K562 (cell line): ENCODE results near the gene HJV. TPM values are rescaled to one million over a fixed set of nuclear protein-coding genes. Genes with fewer than 3 reads are reported as not detected.

Source experiments
- BRD9 ChIP-seq: fragments of 450-650 bp; IDR thresholded peaks from 2 replicates; pipeline ENCODE4 v1.6.1; 2018; ENCODE audit warnings: low read depth; ENCODE audit not compliant: partially characterized antibody
- SMARCA4 ChIP-seq: fragments of 450-650 bp; IDR thresholded peaks from 2 replicates; pipeline ENCODE4 v1.6.1; 2016
- STAG1 ChIP-seq: sonication (generic); formaldehyde crosslinking; IDR thresholded peaks from 2 replicates; pipeline ENCODE4 v1.5.0; 2020; ENCODE audit warnings: missing genetic modification reagents, borderline replicate concordance
- TAF9B ChIP-seq: fragments of 450-650 bp; IDR thresholded peaks from 2 replicates; pipeline ENCODE4 v1.6.1; 2018; ENCODE audit warnings: mild to moderate bottlenecking; ENCODE audit not compliant: partially characterized antibody
- polyA plus RNA-seq, 8 experiments: library from polyadenylated mRNA; depleted of rRNA in 4 of 8; stranded (reverse) in 5 of 8; unstranded in 3 of 8; fragments of >200 nt; fragmentation: Nextera tagmentation in 2 of 8; fragmentation: Illumina TruSeq in 1 of 8; extraction: Ambion mirVana in 2 of 8; extraction: Trizol in 1 of 8; gene quantifications; 2 replicates each; pipeline versions ENCODE4 v1.2.1 to v1.2.3, GENCODE V29; 2011 to 2014; ENCODE audit warnings: inconsistent platforms in 1 of 8, missing spikeins in 1 of 8
- total RNA-seq, 7 experiments: library from RNA; depleted of rRNA in 6 of 7; stranded (reverse); fragments of >200 nt in 6 of 7; fragmentation: Illumina TruSeq in 2 of 7; extraction: Trizol in 2 of 7; gene quantifications; 2 replicates each; pipeline versions ENCODE4 v1.2.1 to v1.2.3, GENCODE V29; 2011 to 2021; ENCODE audit warnings: low replicate concordance in 1 of 7
- TF ChIP-seq, protein P1 (sequence below): fragments of 450-650 bp; formaldehyde crosslinking; IDR thresholded peaks from 2 replicates; pipeline ENCODE4 v1.4.0; 2020; ENCODE audit warnings: mild to moderate bottlenecking, moderate library complexity
- TF ChIP-seq, protein P2 (sequence below), 2 experiments: fragments of 450-650 bp in 1 of 2; sonication (generic) in 1 of 2; formaldehyde crosslinking in 1 of 2; IDR thresholded peaks; 2 replicates each; pipeline versions ENCODE4 v1.7.1 to v1.9.0; 2016 to 2022; ENCODE audit warnings: inconsistent platforms in 1 of 2, mild to moderate bottlenecking in 1 of 2, missing genetic modification reagents in 1 of 2
- TF ChIP-seq, protein P3 (sequence below): fragments of 450-650 bp; formaldehyde crosslinking; IDR thresholded peaks from 2 replicates; pipeline ENCODE4 v1.4.0; 2020; ENCODE audit warnings: mild to moderate bottlenecking
- TF ChIP-seq, protein P4 (sequence below): IDR thresholded peaks from 2 replicates; pipeline ENCODE4 v1.6.1; 2012; ENCODE audit warnings: low read depth, low read length, improper control_type of control experiment, borderline replicate concordance

HJV gene
- total and polyA plus RNA-seq, 9 of the 15 experiments (the other 6 are each of a cell fraction or from before 2014, with no cell fraction given) = 1.0 to 6.6 (median 2.4) TPM

DNA sequence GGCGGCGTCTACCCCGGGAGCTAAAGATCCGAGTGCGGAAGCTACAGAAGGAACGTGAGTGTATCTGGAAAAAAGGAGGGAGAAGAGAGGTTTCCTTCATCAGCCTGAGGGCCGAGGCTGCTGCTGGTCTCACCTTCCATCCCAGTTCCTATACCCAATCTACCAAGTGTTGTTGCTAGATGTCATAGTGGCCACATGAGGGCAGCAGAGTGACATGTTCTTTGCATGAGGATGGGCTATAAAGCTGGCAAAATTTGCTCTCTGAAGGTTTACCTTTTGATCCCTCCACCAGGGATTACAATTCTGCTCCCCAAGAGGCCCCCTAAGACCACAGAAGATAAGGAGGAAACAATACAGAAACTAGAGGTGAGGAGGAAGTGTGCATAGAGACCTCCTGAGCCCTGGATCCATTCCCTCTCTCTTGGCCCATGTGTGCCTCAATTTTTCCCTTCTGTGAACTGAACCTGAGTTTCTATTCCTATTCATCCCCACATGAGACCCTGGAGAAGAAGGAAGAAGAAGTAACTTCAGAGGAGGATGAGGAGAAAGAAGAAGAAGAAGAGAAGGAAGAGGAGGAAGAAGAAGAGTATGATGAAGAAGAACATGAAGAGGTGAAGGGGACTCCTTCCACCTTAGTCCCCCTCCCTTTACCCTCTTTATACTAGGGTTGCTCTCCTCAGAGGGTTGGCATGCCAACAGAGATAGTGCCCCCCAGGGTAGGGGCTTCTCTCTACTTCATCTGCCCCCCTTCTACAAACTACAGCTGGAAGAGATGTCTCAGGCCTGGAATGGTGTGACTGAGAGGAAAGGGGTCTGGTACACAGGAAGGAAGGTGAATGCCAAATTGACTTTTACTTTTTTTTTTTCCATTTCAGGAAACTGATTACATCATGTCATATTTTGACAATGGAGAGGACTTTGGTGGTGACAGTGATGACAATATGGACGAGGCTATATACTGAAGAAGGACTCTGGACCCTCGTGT, 43.8 kb downstream of the HJV start (continued):
- TF ChIP-seq, protein P1, sequence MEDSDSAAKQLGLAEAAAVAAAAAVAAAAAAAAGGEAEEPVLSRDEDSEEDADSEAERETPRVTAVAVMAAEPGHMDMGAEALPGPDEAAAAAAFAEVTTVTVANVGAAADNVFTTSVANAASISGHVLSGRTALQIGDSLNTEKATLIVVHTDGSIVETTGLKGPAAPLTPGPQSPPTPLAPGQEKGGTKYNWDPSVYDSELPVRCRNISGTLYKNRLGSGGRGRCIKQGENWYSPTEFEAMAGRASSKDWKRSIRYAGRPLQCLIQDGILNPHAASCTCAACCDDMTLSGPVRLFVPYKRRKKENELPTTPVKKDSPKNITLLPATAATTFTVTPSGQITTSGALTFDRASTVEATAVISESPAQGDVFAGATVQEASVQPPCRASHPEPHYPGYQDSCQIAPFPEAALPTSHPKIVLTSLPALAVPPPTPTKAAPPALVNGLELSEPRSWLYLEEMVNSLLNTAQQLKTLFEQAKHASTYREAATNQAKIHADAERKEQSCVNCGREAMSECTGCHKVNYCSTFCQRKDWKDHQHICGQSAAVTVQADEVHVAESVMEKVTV (CRISPR knock-in tag) = peak; percentile 92
- TF ChIP-seq SMARCA4 (peak; percentile 60; the same call in 1 of the 2 replicates), TAF9B (no peak), STAG1 (peak; percentile 55; the same call in 1 of the 2 replicates), BRD9 (peak; percentile 94)
- TF ChIP-seq, protein P2, sequence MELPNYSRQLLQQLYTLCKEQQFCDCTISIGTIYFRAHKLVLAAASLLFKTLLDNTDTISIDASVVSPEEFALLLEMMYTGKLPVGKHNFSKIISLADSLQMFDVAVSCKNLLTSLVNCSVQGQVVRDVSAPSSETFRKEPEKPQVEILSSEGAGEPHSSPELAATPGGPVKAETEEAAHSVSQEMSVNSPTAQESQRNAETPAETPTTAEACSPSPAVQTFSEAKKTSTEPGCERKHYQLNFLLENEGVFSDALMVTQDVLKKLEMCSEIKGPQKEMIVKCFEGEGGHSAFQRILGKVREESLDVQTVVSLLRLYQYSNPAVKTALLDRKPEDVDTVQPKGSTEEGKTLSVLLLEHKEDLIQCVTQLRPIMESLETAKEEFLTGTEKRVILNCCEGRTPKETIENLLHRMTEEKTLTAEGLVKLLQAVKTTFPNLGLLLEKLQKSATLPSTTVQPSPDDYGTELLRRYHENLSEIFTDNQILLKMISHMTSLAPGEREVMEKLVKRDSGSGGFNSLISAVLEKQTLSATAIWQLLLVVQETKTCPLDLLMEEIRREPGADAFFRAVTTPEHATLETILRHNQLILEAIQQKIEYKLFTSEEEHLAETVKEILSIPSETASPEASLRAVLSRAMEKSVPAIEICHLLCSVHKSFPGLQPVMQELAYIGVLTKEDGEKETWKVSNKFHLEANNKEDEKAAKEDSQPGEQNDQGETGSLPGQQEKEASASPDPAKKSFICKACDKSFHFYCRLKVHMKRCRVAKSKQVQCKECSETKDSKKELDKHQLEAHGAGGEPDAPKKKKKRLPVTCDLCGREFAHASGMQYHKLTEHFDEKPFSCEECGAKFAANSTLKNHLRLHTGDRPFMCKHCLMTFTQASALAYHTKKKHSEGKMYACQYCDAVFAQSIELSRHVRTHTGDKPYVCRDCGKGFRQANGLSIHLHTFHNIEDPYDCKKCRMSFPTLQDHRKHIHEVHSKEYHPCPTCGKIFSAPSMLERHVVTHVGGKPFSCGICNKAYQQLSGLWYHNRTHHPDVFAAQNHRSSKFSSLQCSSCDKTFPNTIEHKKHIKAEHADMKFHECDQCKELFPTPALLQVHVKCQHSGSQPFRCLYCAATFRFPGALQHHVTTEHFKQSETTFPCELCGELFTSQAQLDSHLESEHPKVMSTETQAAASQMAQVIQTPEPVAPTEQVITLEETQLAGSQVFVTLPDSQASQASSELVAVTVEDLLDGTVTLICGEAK (IDR thresholded peaks at IDR 0.05) = peak; percentile 15; the same call in 1 of the 2 replicates
- TF ChIP-seq, protein P2 (CRISPR knock-in tag; IDR thresholded peaks at IDR 0.05) = no peak
- TF ChIP-seq, protein P3, sequence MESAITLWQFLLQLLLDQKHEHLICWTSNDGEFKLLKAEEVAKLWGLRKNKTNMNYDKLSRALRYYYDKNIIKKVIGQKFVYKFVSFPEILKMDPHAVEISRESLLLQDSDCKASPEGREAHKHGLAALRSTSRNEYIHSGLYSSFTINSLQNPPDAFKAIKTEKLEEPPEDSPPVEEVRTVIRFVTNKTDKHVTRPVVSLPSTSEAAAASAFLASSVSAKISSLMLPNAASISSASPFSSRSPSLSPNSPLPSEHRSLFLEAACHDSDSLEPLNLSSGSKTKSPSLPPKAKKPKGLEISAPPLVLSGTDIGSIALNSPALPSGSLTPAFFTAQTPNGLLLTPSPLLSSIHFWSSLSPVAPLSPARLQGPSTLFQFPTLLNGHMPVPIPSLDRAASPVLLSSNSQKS (CRISPR knock-in tag) = no peak
- TF ChIP-seq, protein P4, sequence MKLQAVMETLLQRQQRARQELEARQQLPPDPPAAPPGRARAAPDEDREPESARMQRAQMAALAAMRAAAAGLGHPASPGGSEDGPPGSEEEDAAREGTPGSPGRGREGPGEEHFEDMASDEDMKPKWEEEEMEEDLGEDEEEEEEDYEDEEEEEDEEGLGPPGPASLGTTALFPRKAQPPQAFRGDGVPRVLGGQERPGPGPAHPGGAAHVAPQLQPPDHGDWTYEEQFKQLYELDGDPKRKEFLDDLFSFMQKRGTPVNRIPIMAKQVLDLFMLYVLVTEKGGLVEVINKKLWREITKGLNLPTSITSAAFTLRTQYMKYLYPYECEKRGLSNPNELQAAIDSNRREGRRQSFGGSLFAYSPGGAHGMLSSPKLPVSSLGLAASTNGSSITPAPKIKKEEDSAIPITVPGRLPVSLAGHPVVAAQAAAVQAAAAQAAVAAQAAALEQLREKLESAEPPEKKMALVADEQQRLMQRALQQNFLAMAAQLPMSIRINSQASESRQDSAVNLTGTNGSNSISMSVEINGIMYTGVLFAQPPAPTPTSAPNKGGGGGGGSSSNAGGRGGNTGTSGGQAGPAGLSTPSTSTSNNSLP = peak; percentile 51; the same call in 1 of the 2 replicates
